ENCODE results near the gene RNF213.

- TF ChIP-seq POLR2A (IDR thresholded peaks at IDR 0.05), result no peak
- TF ChIP-seq, protein P1, sequence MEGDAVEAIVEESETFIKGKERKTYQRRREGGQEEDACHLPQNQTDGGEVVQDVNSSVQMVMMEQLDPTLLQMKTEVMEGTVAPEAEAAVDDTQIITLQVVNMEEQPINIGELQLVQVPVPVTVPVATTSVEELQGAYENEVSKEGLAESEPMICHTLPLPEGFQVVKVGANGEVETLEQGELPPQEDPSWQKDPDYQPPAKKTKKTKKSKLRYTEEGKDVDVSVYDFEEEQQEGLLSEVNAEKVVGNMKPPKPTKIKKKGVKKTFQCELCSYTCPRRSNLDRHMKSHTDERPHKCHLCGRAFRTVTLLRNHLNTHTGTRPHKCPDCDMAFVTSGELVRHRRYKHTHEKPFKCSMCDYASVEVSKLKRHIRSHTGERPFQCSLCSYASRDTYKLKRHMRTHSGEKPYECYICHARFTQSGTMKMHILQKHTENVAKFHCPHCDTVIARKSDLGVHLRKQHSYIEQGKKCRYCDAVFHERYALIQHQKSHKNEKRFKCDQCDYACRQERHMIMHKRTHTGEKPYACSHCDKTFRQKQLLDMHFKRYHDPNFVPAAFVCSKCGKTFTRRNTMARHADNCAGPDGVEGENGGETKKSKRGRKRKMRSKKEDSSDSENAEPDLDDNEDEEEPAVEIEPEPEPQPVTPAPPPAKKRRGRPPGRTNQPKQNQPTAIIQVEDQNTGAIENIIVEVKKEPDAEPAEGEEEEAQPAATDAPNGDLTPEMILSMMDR (IDR thresholded peaks at IDR 0.05), result no peak
Measured at GRCh38 chr17:80442323-80442659, 181.6 kb downstream of the RNF213 start.
